ENCODE data around the gene PPP1R12C. TPM values are rescaled to one million over a fixed set of nuclear protein-coding genes. Genes with fewer than 3 reads are reported as not detected.

The PPP1R12C gene
- polyA plus RNA-seq, 3 donors: 2.1 to 206 (median 2.6) TPM

- intact Hi-C loops (cut with micrococcal nuclease): no loop called here
- H3K36me3 ChIP-seq (replicated peaks in 1 of 2; ENCODE audit: control insufficient read depth in 1 of 2, insufficient read depth in 2 of 2, low read length in 2 of 2): peaks cover 54 to 74% of the 10 kb centered on the region in 2 donors
- H3K9ac ChIP-seq (ENCODE audit: insufficient read depth, low read length, poor library complexity, severe bottlenecking): no peak overlapping the region
- Mint-ChIP-seq H3K4me1 (peaks cover 13% of the 10 kb centered on the region), H3K4me3 (no peak overlapping the region), H3K9me3 (no peaks in the 10 kb centered on the region), H3K27me3 (ENCODE audit: low read depth in 3 of 3) (peaks cover 0 to 2% (median 0%) of the 10 kb centered on the region in 3 donors), H3K27ac (peak overlapping the region in 2 of 7 donors; percentile 30 to 65), H3K36me3 (peaks cover 30 to 71% of the 10 kb centered on the region in 2 donors)
- H3K79me2 ChIP-seq (ENCODE audit: insufficient read depth, low read length): no peaks in the 10 kb centered on the region
- no peak overlapping the region for H2AFZ ChIP-seq (ENCODE audit: insufficient read depth, low read depth, low read length, poor library complexity, severe bottlenecking)
- no peaks in the 10 kb centered on the region for H3K9me3 ChIP-seq (replicated peaks in 1 of 2; ENCODE audit: control insufficient read depth in 1 of 2, insufficient read depth in 1 of 2, low read length in 2 of 2)
- H3K4me3 ChIP-seq (replicated peaks in 1 of 3; ENCODE audit: low read depth in 2 of 3, low read length in 3 of 3): no peak overlapping the region
- H3K27ac ChIP-seq (ENCODE audit: low read depth in 1 of 2, low read length in 2 of 2): no peak overlapping the region
- H3K4me2 ChIP-seq (replicated peaks; ENCODE audit: extremely low read depth, low read length, poor library complexity, severe bottlenecking): no peak overlapping the region
- no peaks in the 10 kb centered on the region for H3K27me3 ChIP-seq (ENCODE audit: control insufficient read depth in 2 of 2, insufficient read depth in 2 of 2, low read length in 2 of 2)
- H4K20me1 ChIP-seq (ENCODE audit: insufficient read depth, low read length): peaks cover 76% of the 10 kb centered on the region
- 97% methylated on average over 20 of the region's 32 CpGs for WGBS (ENCODE audit: insufficient coverage)
- H3K4me1 ChIP-seq (ENCODE audit: control insufficient read depth in 1 of 2, insufficient read depth in 2 of 2, low read length in 2 of 2): peaks cover 10 to 17% of the 10 kb centered on the region in 2 donors
- TF ChIP-seq, protein P1, sequence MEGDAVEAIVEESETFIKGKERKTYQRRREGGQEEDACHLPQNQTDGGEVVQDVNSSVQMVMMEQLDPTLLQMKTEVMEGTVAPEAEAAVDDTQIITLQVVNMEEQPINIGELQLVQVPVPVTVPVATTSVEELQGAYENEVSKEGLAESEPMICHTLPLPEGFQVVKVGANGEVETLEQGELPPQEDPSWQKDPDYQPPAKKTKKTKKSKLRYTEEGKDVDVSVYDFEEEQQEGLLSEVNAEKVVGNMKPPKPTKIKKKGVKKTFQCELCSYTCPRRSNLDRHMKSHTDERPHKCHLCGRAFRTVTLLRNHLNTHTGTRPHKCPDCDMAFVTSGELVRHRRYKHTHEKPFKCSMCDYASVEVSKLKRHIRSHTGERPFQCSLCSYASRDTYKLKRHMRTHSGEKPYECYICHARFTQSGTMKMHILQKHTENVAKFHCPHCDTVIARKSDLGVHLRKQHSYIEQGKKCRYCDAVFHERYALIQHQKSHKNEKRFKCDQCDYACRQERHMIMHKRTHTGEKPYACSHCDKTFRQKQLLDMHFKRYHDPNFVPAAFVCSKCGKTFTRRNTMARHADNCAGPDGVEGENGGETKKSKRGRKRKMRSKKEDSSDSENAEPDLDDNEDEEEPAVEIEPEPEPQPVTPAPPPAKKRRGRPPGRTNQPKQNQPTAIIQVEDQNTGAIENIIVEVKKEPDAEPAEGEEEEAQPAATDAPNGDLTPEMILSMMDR (IDR thresholded peaks at IDR 0.05): no peak
- no peak for DNase-seq
Observed at GRCh38 chr19:55094456-55095259, 22.8 kb downstream of the PPP1R12C start.

DNA sequence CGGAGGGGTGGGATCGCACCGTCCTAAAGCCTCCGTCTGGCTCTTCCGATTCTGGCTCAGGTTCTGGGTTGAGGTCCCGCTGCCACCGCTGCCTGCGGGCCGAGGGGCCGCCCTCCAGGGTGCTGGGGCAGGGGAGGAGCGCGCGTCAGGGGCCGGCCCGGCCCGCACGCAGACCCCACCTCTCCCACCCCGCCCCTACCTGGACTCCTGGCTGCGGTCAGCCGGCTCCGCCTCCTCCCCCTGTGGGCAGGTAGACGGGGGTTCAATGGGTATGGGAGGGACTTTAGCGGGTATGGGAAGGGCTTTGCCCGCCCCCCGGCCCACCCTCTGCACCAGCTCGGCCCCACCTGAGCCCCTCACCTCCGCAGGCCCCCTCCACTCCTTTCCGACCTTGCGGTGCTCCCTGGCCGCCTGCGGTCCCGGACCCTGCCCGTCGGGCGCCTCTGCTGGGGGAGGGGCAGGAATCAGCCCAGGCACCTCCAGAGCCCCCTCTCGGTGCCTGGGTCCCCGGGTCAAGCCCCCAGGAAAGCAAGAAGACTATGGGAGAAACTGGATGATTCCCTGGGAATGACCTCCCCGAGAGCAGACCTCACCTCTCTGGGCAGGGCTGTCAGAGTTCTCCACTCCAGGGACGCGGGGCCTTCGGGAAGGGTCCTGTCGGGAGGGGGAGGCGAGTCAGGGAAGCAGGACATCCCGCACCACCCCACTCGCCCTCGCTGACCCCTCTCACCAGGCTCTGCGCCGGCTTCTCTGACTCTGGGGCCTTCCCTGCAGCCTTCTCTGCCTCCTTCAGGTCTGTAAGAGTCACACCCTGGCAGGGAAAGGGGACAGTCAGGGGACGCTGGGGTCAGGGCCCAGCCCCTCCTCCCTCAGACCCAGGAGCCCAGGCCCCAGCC, 24.8 kb downstream of the PPP1R12C start:
- intact Hi-C loops (cut with micrococcal nuclease): no loop called here
- Mint-ChIP-seq H3K36me3 (peaks cover 31 to 69% of the 10 kb centered on the region in 2 donors), H3K9me3 (peaks cover 0 to 7% (median 5%) of the 10 kb centered on the region in 7 donors), H3K27me3 (ENCODE audit: low read depth in 3 of 3) (peaks cover 13 to 15% (median 13%) of the 10 kb centered on the region in 3 donors), H3K27ac (no peak overlapping the region), H3K4me3 (no peak overlapping the region), H3K4me1 (peaks cover 17% of the 10 kb centered on the region)
- no peak for DNase-seq
- Histone ChIP-seq H3K27ac (ENCODE audit: low read depth in 1 of 2, low read length in 2 of 2) (no peak overlapping the region), H3K4me3 (replicated peaks in 1 of 3; ENCODE audit: low read depth in 2 of 3, low read length in 3 of 3) (no peak overlapping the region), H4K20me1 (ENCODE audit: insufficient read depth, low read length) (peaks cover 74% of the 10 kb centered on the region), H3K9ac (ENCODE audit: insufficient read depth, low read length, poor library complexity, severe bottlenecking) (no peak overlapping the region), H2AFZ (ENCODE audit: insufficient read depth, low read depth, low read length, poor library complexity, severe bottlenecking) (no peak overlapping the region), H3K9me3 (replicated peaks in 1 of 2; ENCODE audit: control insufficient read depth in 1 of 2, insufficient read depth in 1 of 2, low read length in 2 of 2) (no peaks in the 10 kb centered on the region), H3K4me1 (ENCODE audit: control insufficient read depth in 1 of 2, insufficient read depth in 2 of 2, low read length in 2 of 2) (peaks cover 8 to 9% of the 10 kb centered on the region in 2 donors), H3K27me3 (ENCODE audit: control insufficient read depth in 2 of 2, insufficient read depth in 2 of 2, low read length in 2 of 2) (peaks cover 0 to 9% of the 10 kb centered on the region in 2 donors), H3K36me3 (replicated peaks in 1 of 2; ENCODE audit: control insufficient read depth in 1 of 2, insufficient read depth in 2 of 2, low read length in 2 of 2) (peaks cover 47 to 59% of the 10 kb centered on the region in 2 donors), H3K79me2 (ENCODE audit: insufficient read depth, low read length) (no peaks in the 10 kb centered on the region), H3K4me2 (replicated peaks; ENCODE audit: extremely low read depth, low read length, poor library complexity, severe bottlenecking) (no peak overlapping the region)
- TF ChIP-seq, protein P1 (IDR thresholded peaks at IDR 0.05): no peak
- WGBS (ENCODE audit: insufficient coverage): 98% methylated on average over 12 of the region's 49 CpGs
